IPS-20b (cell line): ENCODE data around the gene RBM3.
"Not testable (repeated sequence)": the region's sequence is repeated elsewhere in the genome, so short reads cannot be mapped to it uniquely, and the experiment has no call there.

Source experiments
- H3K27ac ChIP-seq: one replicate; pipeline ENCODE4 v1.5.1; 2013; ENCODE audit warnings: low read length
- H3K27me3 ChIP-seq: 2 replicates; pipeline ENCODE4 v1.6.1; 2013; ENCODE audit warnings: mild to moderate bottlenecking, low read length, inconsistent platforms; ENCODE audit not compliant: insufficient read depth
- H3K36me3 ChIP-seq: 2 replicates; pipeline ENCODE4 v1.6.1; 2013; ENCODE audit warnings: low read depth, mild to moderate bottlenecking, inconsistent platforms, low read length, moderate library complexity; ENCODE audit not compliant: insufficient read depth
- H3K4me1 ChIP-seq: 2 replicates; pipeline ENCODE4 v1.6.1; 2013; ENCODE audit warnings: mild to moderate bottlenecking, control low read depth, inconsistent platforms, low read length, moderate library complexity; ENCODE audit not compliant: insufficient read depth
- H3K4me3 ChIP-seq: 2 replicates; pipeline ENCODE4 v1.5.1; 2013; ENCODE audit warnings: mild to moderate bottlenecking, low read length, inconsistent platforms
- H3K9ac ChIP-seq: 2 replicates; pipeline ENCODE4 v1.6.1; 2013; ENCODE audit warnings: low read depth, mild to moderate bottlenecking, inconsistent platforms, low read length, moderate library complexity
- H3K9me3 ChIP-seq: 2 replicates; pipeline ENCODE4 v1.6.1; 2013; ENCODE audit warnings: mild to moderate bottlenecking, low read depth, low read length, inconsistent platforms; ENCODE audit not compliant: insufficient read depth

RBM3 gene

DNA sequence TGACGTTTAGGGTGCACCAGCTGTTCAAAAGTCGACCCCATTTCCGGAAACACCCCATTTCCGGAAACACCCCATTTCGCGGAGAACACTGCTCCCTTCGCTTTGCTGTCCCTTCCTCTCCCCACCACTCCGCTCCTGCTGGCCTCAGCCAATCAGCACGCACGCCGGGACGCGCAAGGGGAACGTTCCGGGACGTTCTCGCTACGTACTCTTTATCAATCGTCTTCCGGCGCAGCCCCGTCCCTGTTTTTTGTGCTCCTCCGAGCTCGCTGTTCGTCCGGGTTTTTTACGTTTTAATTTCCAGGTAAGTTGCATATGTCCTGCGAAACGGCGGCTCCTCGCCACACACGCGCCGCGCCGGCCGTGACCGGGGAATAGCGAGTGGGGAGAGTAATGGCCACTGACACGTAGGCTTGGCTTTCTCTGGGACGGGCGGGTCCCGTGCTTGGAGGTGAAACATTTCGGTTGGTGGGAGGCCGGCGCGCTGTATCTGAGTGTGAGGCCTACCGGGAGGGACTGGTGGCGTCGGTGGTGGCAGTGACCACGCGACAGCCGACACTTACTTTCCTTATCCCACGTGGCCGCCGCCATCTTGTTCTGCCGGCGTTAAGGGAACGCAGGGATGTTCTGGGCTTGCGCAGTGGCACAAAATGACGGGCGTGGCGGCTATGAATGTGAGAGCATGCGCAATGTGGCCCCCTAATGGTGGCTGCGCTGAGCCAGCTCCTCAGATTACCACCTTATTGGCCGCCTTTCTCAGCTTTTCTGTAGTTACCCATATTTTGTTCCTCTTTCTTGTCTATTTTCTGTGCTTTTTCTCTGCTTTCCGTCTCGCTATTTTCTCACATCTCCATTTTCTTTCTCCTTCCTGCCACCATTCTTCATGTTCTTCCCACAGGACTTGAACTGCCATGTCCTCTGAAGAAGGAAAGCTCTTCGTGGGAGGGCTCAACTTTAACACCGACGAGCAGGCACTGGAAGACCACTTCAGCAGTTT lies at the start of gene RBM3:
TSS of gene RBM3 (plus strand) at position 215 of the 997 bp plus-strand sequence. CDS start at position 912, 697 bp downstream.
- H3K27ac ChIP-seq = peak within 1 kb of the TSS; percentile 97
- peaks cover 48% of the 10 kb centered on the region for H3K36me3 ChIP-seq
- H3K27me3 ChIP-seq = no peaks in the 10 kb centered on the region
- no peaks in the 10 kb centered on the region for H3K9me3 ChIP-seq
- peaks cover 7% of the 10 kb centered on the region; the same call in 1 of the 2 replicates for H3K4me1 ChIP-seq
- H3K4me3 ChIP-seq = peak within 1 kb of the TSS; percentile 94
- peak within 1 kb of the TSS; percentile 98 for H3K9ac ChIP-seq

- H3K9ac ChIP-seq, H3K4me3 ChIP-seq, H3K4me1 ChIP-seq, H3K9me3 ChIP-seq, H3K27me3 ChIP-seq, H3K27ac ChIP-seq: not testable (repeated sequence)
- H3K36me3 ChIP-seq = peaks cover 46% of the 10 kb centered on the region
Observed at GRCh38 chrX:48525853-48526252, 48.4 kb upstream of the RBM3 start.

DNA sequence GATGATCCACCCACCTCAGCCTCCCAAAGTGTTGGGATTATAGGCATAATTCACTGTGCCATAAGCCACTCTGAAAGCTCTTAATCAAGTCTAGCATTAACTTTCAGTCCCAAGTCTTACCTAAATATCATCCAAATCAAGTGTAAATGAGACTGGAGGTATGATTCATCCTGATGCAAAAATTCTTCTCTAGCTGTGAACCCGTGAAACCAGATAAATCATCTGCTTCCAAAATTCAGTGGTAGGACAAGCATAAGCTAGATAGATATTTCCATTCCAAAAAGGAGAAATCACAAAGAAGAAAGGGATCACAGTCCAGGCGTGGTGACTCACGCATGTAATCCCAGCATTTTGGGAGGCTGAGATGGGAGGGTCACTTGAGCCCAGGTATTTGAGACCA lies 43.5 kb upstream of the RBM3 start:
- H3K4me3 ChIP-seq = no peak overlapping the region
- H3K27me3 ChIP-seq = no peaks in the 10 kb centered on the region
- no peaks in the 10 kb centered on the region for H3K9me3 ChIP-seq
- H3K4me1 ChIP-seq = no peaks in the 10 kb centered on the region
- H3K36me3 ChIP-seq = peaks cover 32% of the 10 kb centered on the region
- H3K27ac ChIP-seq = no peak overlapping the region
- no peak overlapping the region for H3K9ac ChIP-seq

GRCh38 chrX:48531358-48531959 lies 42.8 kb upstream of the RBM3 start:
- H3K27ac ChIP-seq = no peak overlapping the region
- H3K4me3 ChIP-seq = no peak overlapping the region
- no peaks in the 10 kb centered on the region for H3K9me3 ChIP-seq
- no peak overlapping the region for H3K9ac ChIP-seq
- no peaks in the 10 kb centered on the region for H3K27me3 ChIP-seq
- no peaks in the 10 kb centered on the region for H3K4me1 ChIP-seq
- peaks cover 25% of the 10 kb centered on the region for H3K36me3 ChIP-seq

GRCh38 chrX:48532161-48532560 lies 42.1 kb upstream of the RBM3 start:
- Histone ChIP-seq H3K9me3 (no peaks in the 10 kb centered on the region), H3K4me3 (no peak overlapping the region), H3K4me1 (no peaks in the 10 kb centered on the region), H3K27ac (no peak overlapping the region), H3K36me3 (peaks cover 18% of the 10 kb centered on the region), H3K9ac (0 out of 2 replicates have a peak overlapping the region, but pooled peaks have one; percentile 37), H3K27me3 (no peaks in the 10 kb centered on the region)

DNA sequence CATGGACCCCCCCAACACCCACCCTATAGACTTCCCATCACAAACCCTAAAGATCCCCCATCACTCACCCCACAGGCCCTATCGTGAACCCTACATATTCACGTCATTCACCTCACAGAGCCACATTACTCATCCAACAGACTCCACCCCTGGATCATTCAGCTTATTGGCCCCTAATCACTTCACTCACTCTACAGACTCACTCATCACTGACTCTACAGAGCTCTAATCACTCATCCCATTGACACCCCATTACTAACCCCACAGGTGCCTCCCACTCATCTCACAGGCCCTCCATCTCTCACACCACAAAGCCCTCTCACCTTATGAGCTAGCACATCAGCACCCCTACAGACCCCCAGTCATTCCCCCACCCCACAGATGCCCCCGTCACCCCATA lies 41.1 kb upstream of the RBM3 start:
- Histone ChIP-seq H3K9me3 (no peaks in the 10 kb centered on the region), H3K36me3 (peaks cover 8% of the 10 kb centered on the region), H3K4me1 (no peaks in the 10 kb centered on the region), H3K27ac (no peak overlapping the region), H3K4me3 (no peak overlapping the region), H3K27me3 (no peaks in the 10 kb centered on the region), H3K9ac (no peak overlapping the region)

- no peak overlapping the region for H3K27ac ChIP-seq
- H3K9ac ChIP-seq = no peak overlapping the region
- no peaks in the 10 kb centered on the region for H3K36me3 ChIP-seq
- H3K9me3 ChIP-seq = no peaks in the 10 kb centered on the region
- H3K4me1 ChIP-seq = no peaks in the 10 kb centered on the region
- no peaks in the 10 kb centered on the region for H3K27me3 ChIP-seq
- H3K4me3 ChIP-seq = no peak overlapping the region; the same call in 1 of the 2 replicates
Observed at GRCh38 chrX:48538641-48539344, 35.5 kb upstream of the RBM3 start.

DNA sequence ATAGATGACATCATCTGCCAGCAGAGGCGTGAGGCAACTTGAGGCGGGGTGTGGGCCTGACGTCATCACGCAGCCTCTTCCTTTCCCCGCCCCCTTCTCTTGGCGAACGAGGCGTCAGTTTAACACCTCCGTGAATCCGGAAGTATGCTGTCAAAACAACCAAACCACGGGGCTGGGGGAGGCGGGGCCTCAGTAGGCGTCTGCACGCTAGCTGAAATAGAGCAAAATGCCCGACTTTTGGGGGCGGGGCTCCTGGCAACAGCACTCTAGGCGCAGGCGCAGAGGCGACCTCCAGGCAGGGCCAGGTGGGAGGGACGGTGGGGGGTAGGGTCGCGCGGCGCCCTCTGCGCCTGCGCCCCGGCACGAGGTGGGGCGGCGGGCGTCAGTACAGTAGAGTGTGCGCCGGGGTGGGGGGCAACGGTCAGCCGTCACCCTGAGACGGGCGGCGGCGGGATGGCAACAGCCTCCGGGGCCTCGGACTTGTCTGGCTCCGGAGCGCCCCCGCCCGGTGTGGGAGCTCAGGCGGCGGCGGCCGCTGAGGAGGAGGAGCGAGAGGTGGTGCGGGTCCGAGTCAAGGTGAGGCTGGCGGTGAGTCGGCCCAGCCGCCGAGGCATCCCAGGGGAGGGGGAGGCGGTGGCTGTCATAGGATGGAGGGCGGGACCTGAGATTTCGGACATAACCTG lies 34.8 kb upstream of the RBM3 start, which contains the start of gene TBC1D25:
TSS of gene TBC1D25 (plus strand) at position 370 of the 683 bp plus-strand sequence. CDS start at position 454, 84 bp downstream.
- Histone ChIP-seq H3K27me3 (no peaks in the 10 kb centered on the region), H3K9me3 (no peaks in the 10 kb centered on the region), H3K4me1 (no peaks in the 10 kb centered on the region), H3K4me3 (peak within 1 kb of the TSS; percentile 74), H3K27ac (no peak within 1 kb of the TSS), H3K36me3 (no peaks in the 10 kb centered on the region), H3K9ac (no peak within 1 kb of the TSS)

DNA sequence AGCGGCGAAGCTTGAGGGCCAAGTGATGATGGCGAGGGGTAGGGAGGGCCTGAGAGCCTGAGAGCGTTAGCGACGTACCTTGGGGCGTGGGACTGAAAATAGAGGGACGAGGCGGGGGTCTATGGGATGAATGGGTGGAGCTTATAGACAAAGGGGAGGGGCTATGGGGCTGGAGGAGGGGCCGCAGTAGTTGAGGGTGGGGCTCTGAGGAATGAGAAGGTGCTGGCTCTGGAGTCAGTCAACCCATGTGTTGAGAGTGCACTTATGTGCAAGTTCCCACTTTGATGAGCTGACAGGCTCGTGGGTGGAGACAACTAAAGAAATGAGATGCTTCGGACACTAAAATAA lies 34.3 kb upstream of the RBM3 start:
- no peak overlapping the region for H3K27ac ChIP-seq
- peak overlapping the region; percentile 74 for H3K4me3 ChIP-seq
- no peaks in the 10 kb centered on the region for H3K9me3 ChIP-seq
- no peak overlapping the region for H3K9ac ChIP-seq
- H3K36me3 ChIP-seq = no peaks in the 10 kb centered on the region
- no peaks in the 10 kb centered on the region for H3K4me1 ChIP-seq
- no peaks in the 10 kb centered on the region for H3K27me3 ChIP-seq

DNA sequence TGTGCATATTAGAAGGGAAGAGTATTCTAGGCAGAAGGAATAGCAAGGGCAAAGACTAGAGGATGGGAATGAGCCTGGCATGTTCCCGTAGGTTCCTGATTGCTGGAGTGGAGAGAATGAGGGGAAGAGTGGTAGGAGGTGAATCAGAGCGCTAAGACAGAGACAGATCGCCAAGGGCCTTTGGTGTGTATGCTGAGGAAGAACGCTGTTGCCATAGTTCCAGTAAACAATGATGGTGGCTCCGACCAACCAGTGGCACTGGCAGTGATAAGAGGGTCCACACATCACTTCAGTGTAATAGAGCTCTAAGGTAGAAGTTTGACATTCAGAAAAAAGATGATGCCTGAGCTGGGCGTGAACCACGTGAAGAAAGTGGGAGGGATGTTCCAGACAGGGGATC lies 33.8 kb upstream of the RBM3 start:
- peaks cover 2% of the 10 kb centered on the region; the same call in 1 of the 2 replicates for H3K36me3 ChIP-seq
- H3K4me3 ChIP-seq = peak overlapping the region; percentile 74
- no peaks in the 10 kb centered on the region for H3K4me1 ChIP-seq
- H3K27me3 ChIP-seq = no peaks in the 10 kb centered on the region
- no peak overlapping the region for H3K9ac ChIP-seq
- H3K27ac ChIP-seq = no peak overlapping the region
- H3K9me3 ChIP-seq = no peaks in the 10 kb centered on the region

DNA sequence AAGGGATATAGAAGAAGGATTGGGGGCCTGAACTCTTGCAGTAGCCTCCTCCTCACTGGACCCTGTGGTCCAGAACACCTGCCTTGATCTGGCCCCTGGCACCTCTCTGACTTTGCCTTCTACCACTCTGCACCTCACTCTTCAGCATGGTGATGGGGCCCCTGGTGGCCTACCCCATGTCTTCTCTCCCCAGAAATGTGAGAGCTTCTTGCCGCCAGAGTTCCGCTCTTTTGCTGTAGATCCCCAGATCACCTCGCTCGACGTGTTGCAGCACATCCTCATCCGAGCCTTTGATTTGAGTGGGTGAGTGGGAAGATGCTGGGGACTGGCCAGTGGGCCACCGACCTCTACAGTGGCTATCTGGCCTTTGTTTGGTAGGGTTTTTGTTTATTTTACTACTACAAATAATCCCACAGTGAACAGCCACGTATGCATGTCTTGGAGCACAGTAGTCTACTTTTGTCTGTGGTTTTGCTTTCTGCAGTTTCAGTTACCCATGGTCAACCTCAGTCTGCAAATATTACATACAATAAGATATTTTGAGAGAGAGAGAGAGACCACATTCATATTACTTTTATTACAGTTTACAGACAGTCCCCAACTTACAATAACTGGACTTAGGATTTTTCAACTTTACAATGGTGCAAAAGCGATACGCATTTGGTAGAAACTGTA lies 33.0 kb upstream of the RBM3 start:
- H3K27ac ChIP-seq = no peak overlapping the region
- peaks cover 4% of the 10 kb centered on the region; the same call in 1 of the 2 replicates for H3K36me3 ChIP-seq
- H3K9ac ChIP-seq = no peak overlapping the region
- H3K4me1 ChIP-seq = no peaks in the 10 kb centered on the region
- H3K27me3 ChIP-seq = no peaks in the 10 kb centered on the region
- no peak overlapping the region for H3K4me3 ChIP-seq
- H3K9me3 ChIP-seq = no peaks in the 10 kb centered on the region
